Left colon (tissue), 2 donors: ENCODE measurements around the gene OPN5. TPM values are rescaled to one million over a fixed set of nuclear protein-coding genes. Genes with fewer than 3 reads are reported as not detected.
"Not testable (repeated sequence)": the region's sequence is repeated elsewhere in the genome, so short reads cannot be mapped to it uniquely, and the experiment has no call there.

Source experiments
- ATAC-seq: fragments of 200-7000 bp; cut with Tn5 transposase; one replicate; pipeline ENCODE4 v1.9.1; 2020; ENCODE audit warnings: mild to moderate bottlenecking, moderate library complexity
- DNase-seq, 2 donors: peaks; one replicate each; pipeline ENCODE4 v3.0.0-alpha.2; 2020
- intact Hi-C, 2 donors: fragments of 100-400 bp; cut with DNase I in 1 of 2; cut with micrococcal nuclease in 1 of 2; formaldehyde crosslinking; loops; one replicate each; pipeline versions ENCODE4 v1.11.2 to v1.14.0; 2022; cut with DNase I, micrococcal nuclease
- long read RNA-seq: library from polyadenylated mRNA; unstranded; transcript quantifications from one replicate; pipeline ENCODE4 v2.0.0, GENCODE V29; 2021
- total RNA-seq, 2 donors: library from RNA; stranded (reverse); fragmentation: NEBNext Ultra II Directional; extraction: Animal tissue kit (Norgen Biotek cat#: 25700); gene quantifications; one replicate each; pipeline ENCODE4 v1.2.1, GENCODE V29; 2021
- donor health status: DM: no; HTN: no; CAD: no.
- donor health status: DM: yes; HTN: yes; CAD: no.

The OPN5 gene
- not detected for total RNA-seq
- long read RNA-seq = 0 reads

GRCh38 chr6:47781732-47782131 is at the start of gene OPN5:
Gene OPN5, plus strand, starts transcription at chr6:47782032. Its CDS starts 35 bp downstream, at chr6:47782067.
- intact Hi-C loops = loop anchor here in 1 of 2 donors (5.0 kb wide), 2 partner anchors 149 to 364 kb away; no protein-coding TSS in a partner anchor
- ATAC-seq = no peak
- DNase-seq = no peak

- intact Hi-C loops = no loop called here
Measured at GRCh38 chr6:47733879-47734558, 47.8 kb upstream of the OPN5 start.

GRCh38 chr6:47734831-47735481 is 46.9 kb upstream of the OPN5 start:
- ATAC-seq (no peak), DNase-seq (no peak)
- intact Hi-C loops = no loop called here

More at GRCh38 chr6:47733879-47734558, 47.8 kb upstream of the OPN5 start:
- ATAC-seq (peak; percentile 46), DNase-seq (no peak)

- DNase-seq (peak; percentile 26 to 27), ATAC-seq (peak; percentile 90)
- intact Hi-C loops = no loop called here
Measured at GRCh38 chr6:47736083-47736700, 45.6 kb upstream of the OPN5 start.

- ATAC-seq = no peak
- DNase-seq = no peak
- intact Hi-C loops = no loop called here
Measured at GRCh38 chr6:47737406-47737805, 44.4 kb upstream of the OPN5 start.

GRCh38 chr6:47740714-47741113 is 41.1 kb upstream of the OPN5 start:
- DNase-seq (no peak), ATAC-seq (no peak)
- intact Hi-C loops = no loop called here

GRCh38 chr6:47741807-47742206 is 40.0 kb upstream of the OPN5 start:
- ATAC-seq (peak; percentile 98), DNase-seq (peak; percentile 22 to 41)
- intact Hi-C loops = no loop called here

GRCh38 chr6:47743744-47744143 is 38.1 kb upstream of the OPN5 start:
- ATAC-seq (no peak), DNase-seq (no peak)
- intact Hi-C loops = no loop called here

GRCh38 chr6:47745269-47745668 is 36.6 kb upstream of the OPN5 start:
- intact Hi-C loops, DNase-seq, ATAC-seq: not testable (repeated sequence)

GRCh38 chr6:47749757-47750156 is 32.1 kb upstream of the OPN5 start:
- ATAC-seq (no peak), DNase-seq (no peak)
- intact Hi-C loops = no loop called here

GRCh38 chr6:47752801-47753200 is 29.0 kb upstream of the OPN5 start:
- intact Hi-C loops = no loop called here
- no peak for DNase-seq
- peak; percentile 54 for ATAC-seq

GRCh38 chr6:47759364-47759763 is 22.5 kb upstream of the OPN5 start:
- ATAC-seq (no peak), DNase-seq (no peak)
- intact Hi-C loops = no loop called here

- ATAC-seq = no peak
- intact Hi-C loops = no loop called here
- no peak for DNase-seq
Measured at GRCh38 chr6:47762502-47762901, 19.3 kb upstream of the OPN5 start.

GRCh38 chr6:47766445-47766844 is 15.4 kb upstream of the OPN5 start:
- no peak for ATAC-seq
- intact Hi-C loops = no loop called here

GRCh38 chr6:47767102-47767501 is 14.7 kb upstream of the OPN5 start:
- DNase-seq (no peak), ATAC-seq (no peak)
- intact Hi-C loops = no loop called here

More at GRCh38 chr6:47766445-47766844, 15.4 kb upstream of the OPN5 start:
- DNase-seq = no peak

- intact Hi-C loops = no loop called here
- ATAC-seq (no peak), DNase-seq (no peak)
Measured at GRCh38 chr6:47769982-47770381, 11.8 kb upstream of the OPN5 start.

GRCh38 chr6:47772359-47772758 is 9.5 kb upstream of the OPN5 start:
- intact Hi-C loops = no loop called here
- DNase-seq (no peak), ATAC-seq (no peak)

- intact Hi-C loops = no loop called here
- ATAC-seq = no peak
- DNase-seq = no peak
Measured at GRCh38 chr6:47773005-47773404, 8.8 kb upstream of the OPN5 start.

- intact Hi-C loops = loop anchor here in 1 of 2 donors (5.0 kb wide), 2 partner anchors 148 to 363 kb away; no protein-coding TSS in a partner anchor
- ATAC-seq = peak; percentile 96
- DNase-seq = peak in 1 of 2 donors; percentile 26
Measured at GRCh38 chr6:47780510-47781356, 1.1 kb upstream of the OPN5 start.
